Measurements from ENCODE around the gene KLK5.
"Not testable (repeated sequence)": the region's sequence is repeated elsewhere in the genome, so short reads cannot be mapped to it uniquely, and the experiment has no call there.

The KLK5 gene

GRCh38 chr19:50921426-50922316, 31.2 kb downstream of the KLK5 start:
- DNase-seq (ENCODE audit: low spot score): no peak

- no peak for DNase-seq (ENCODE audit: low spot score)
These were observed 36.8 kb downstream of the KLK5 start for GRCh38 chr19:50916069-50916468.

GRCh38 chr19:50912727-50913716, 39.8 kb downstream of the KLK5 start:
- DNase-seq (ENCODE audit: low spot score): no peak

GRCh38 chr19:50912102-50912599, 40.7 kb downstream of the KLK5 start:
- no peak for DNase-seq (ENCODE audit: low spot score)

GRCh38 chr19:50911206-50912101, 41.4 kb downstream of the KLK5 start, which contains the start of gene KLK4:
TSS of gene KLK4 (minus strand) at chr19:50911395. CDS start at chr19:50910738, 657 bp downstream.
- DNase-seq (ENCODE audit: low spot score): no peak

GRCh38 chr19:50910722-50911121, 42.1 kb downstream of the KLK5 start:
- DNase-seq (ENCODE audit: low spot score): no peak

- DNase-seq (ENCODE audit: low spot score): no peak
These were observed 43.4 kb downstream of the KLK5 start for GRCh38 chr19:50909240-50910070.

- no peak for DNase-seq (ENCODE audit: low spot score)
These were observed 44.5 kb downstream of the KLK5 start for GRCh38 chr19:50908336-50908735.

- DNase-seq (ENCODE audit: low spot score): no peak
These were observed 46.6 kb downstream of the KLK5 start for GRCh38 chr19:50906217-50906616.

GRCh38 chr19:50902640-50903039, 50.2 kb downstream of the KLK5 start:
- DNase-seq (ENCODE audit: low spot score): no peak

- DNase-seq (ENCODE audit: low spot score): no peak
These were observed 53.3 kb downstream of the KLK5 start for GRCh38 chr19:50899569-50899968.

GRCh38 chr19:50898018-50898417, 54.8 kb downstream of the KLK5 start:
- no peak for DNase-seq (ENCODE audit: low spot score)

GRCh38 chr19:50897612-50898011, 55.2 kb downstream of the KLK5 start:
- DNase-seq (ENCODE audit: low spot score): no peak

GRCh38 chr19:50897191-50897607, 55.6 kb downstream of the KLK5 start:
- no peak for DNase-seq (ENCODE audit: low spot score)

- no peak for DNase-seq (ENCODE audit: low spot score)
These were observed 56.1 kb downstream of the KLK5 start for GRCh38 chr19:50896591-50897190.

- not testable (repeated sequence) for DNase-seq (ENCODE audit: low spot score)
These were observed 56.7 kb downstream of the KLK5 start for GRCh38 chr19:50896089-50896590.

GRCh38 chr19:50894478-50895356, 58.1 kb downstream of the KLK5 start:
- no peak for DNase-seq (ENCODE audit: low spot score)

All from CD4-positive, alpha-beta T cell treated with Interleukin-15 for 4 hours (primary cell).